Activated T-cell treated with anti-CD3 and anti-CD28 coated beads, Interleukin-2, amount 50 U/mL, for 72 hours (primary cell): ENCODE data around the gene IL9. TPM values are rescaled to one million over a fixed set of nuclear protein-coding genes. Genes with fewer than 3 reads are reported as not detected.

Experiments used
- ATAC-seq, 2 donors: fragments of 150-1000 bp; cut with Tn5 transposase; replicated peaks in 1 of 2; 2 replicates each; pipeline ENCODE4 v1.10.0; 2021; ENCODE audit warnings: moderate library complexity in 2 of 2, mild to moderate bottlenecking in 1 of 2
- DNase-seq, 2 donors: peaks; one replicate each; pipeline ENCODE4 v3.0.0; 2021 to 2022; ENCODE audit warnings: mixed read lengths in 1 of 2
- H3K27ac Mint-ChIP-seq: one replicate; pipeline ENCODE4 v1.8.0; 2022; ENCODE audit warnings: mild to moderate bottlenecking, moderate library complexity, mixed read lengths
- H3K27me3 Mint-ChIP-seq: one replicate; pipeline ENCODE4 v1.8.0; 2022; ENCODE audit warnings: low read depth, mixed read lengths
- H3K36me3 Mint-ChIP-seq, 2 donors: one replicate each; pipeline ENCODE4 v1.8.0; 2022; ENCODE audit warnings: mixed read lengths in 2 of 2, mild to moderate bottlenecking in 1 of 2; ENCODE audit not compliant: insufficient read depth in 2 of 2
- H3K4me1 Mint-ChIP-seq: one replicate; pipeline ENCODE4 v1.8.0; 2022; ENCODE audit warnings: low read depth, mixed read lengths
- H3K4me3 Mint-ChIP-seq, 2 donors: one replicate each; pipeline ENCODE4 v1.8.0; 2022; ENCODE audit warnings: mild to moderate bottlenecking in 2 of 2, mixed read lengths in 2 of 2, moderate library complexity in 2 of 2
- H3K9me3 Mint-ChIP-seq, 2 donors: one replicate each; pipeline ENCODE4 v1.8.0; 2022; ENCODE audit warnings: mixed read lengths in 2 of 2
- total RNA-seq, 2 donors: library from RNA; stranded (reverse); gene quantifications; one replicate each; pipeline ENCODE4 v1.2.3, GENCODE V29; 2022

The IL9 gene
- total RNA-seq, 2 donors from 2014 or later, result 2.6 to 22.7 TPM

DNA sequence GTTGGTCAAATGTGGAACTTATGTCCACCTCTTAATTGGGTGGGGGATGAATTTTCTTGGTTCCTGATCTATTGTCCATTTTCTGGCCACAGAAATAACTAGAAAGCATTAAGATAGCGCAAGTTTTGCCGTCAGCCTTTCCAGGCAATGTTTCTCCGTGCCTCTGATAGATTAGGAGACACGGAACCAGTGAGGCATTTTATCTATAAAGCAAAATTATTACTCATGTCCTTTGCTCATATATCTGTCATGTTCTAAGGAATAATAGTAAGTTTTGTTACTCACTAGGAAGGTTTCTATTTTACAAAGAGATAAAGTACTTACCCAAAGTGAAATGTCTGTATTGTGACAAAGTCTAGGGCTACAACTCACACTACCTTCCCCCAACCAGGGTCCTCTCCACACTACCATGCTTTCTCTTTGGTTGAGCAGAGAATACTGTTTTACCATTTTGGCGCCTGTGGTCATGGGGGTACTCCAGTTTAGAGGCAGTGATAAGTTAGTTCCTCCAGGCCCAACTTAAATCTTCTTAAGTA, 19.9 kb upstream of the IL9 start:
- ATAC-seq (peak; percentile 56 to 65), DNase-seq (no peak)
- H3K9me3 Mint-ChIP-seq, result no peaks in the 10 kb centered on the region
- H3K27ac Mint-ChIP-seq, result no peak overlapping the region
- peaks cover 12% of the 10 kb centered on the region for H3K4me1 Mint-ChIP-seq
- H3K27me3 Mint-ChIP-seq, result peaks cover 65% of the 10 kb centered on the region
- H3K4me3 Mint-ChIP-seq, result peak overlapping the region in 1 of 2 donors; percentile 69
- no peaks in the 10 kb centered on the region for H3K36me3 Mint-ChIP-seq

DNA sequence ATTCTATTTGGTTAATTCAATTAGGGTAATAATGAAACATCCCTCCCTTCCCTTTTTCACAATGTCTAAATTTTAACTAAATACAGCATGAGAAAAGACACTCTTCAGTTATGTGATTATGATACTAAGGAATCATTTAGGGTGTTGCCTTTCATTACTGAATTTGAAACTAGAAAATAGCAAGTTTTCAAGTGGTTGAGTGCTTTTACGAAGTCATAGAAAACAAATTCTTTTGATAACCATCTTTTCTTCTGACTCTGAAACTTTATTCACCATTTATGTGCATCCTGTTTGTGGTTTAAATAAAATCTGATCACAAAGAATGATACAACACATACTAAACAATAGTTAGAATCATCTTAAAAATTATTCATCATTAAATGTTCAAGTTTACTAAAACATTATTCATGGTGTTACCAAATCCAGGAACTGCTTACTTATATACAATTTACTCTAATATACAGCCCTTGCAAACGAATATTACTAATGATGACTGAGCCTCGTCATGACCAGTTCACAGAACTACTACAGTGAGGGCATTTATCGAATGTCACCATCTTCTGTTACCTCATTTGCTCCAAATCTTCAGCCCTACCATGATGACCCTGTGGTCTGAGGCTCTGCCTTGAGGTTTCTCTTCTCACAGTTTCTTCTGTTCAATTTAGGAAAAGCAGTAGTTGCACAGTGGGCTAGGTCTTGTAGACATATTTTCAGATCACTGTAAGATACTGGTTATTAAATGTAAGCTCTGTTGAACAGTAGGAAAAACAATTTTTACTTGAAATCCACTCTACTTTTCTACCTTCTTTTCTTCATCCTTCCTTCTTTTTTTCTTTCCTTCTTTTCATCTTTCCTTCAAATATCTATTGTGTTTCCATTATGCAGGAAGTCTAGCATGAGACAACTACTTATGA, 18.3 kb upstream of the IL9 start:
- ATAC-seq (peak; percentile 66 to 69), DNase-seq (peak; percentile 15 to 38)
- Mint-ChIP-seq H3K36me3 (no peaks in the 10 kb centered on the region), H3K27me3 (peaks cover 78% of the 10 kb centered on the region), H3K9me3 (no peaks in the 10 kb centered on the region), H3K27ac (peak overlapping the region; percentile 45), H3K4me3 (peak overlapping the region in 1 of 2 donors; percentile 33), H3K4me1 (peaks cover 12% of the 10 kb centered on the region)

DNA sequence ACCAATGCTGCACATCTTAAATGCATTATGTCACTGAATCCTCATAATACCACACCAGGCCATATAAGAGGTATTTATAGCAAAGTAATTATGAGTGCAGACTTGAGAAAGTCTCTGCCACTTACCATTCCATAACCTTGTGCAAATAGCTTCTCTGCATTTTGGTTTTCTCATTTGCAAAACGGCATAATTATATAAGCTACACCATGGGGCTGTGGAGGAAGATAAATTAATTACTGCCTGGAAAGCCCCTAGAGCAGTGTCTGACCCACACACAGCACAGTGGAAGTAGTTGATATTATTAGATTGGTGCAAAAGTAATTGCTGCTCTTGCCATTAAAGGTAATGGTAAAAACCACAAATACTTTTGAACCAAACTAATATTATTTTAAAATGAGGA, 9.5 kb upstream of the IL9 start:
- no peaks in the 10 kb centered on the region for H3K4me1 Mint-ChIP-seq
- H3K27ac Mint-ChIP-seq, result no peak overlapping the region
- no peak for DNase-seq
- no peak overlapping the region for H3K4me3 Mint-ChIP-seq
- no peaks in the 10 kb centered on the region for H3K36me3 Mint-ChIP-seq
- ATAC-seq, result no peak
- peaks cover 52% of the 10 kb centered on the region for H3K27me3 Mint-ChIP-seq
- H3K9me3 Mint-ChIP-seq, result no peaks in the 10 kb centered on the region

DNA sequence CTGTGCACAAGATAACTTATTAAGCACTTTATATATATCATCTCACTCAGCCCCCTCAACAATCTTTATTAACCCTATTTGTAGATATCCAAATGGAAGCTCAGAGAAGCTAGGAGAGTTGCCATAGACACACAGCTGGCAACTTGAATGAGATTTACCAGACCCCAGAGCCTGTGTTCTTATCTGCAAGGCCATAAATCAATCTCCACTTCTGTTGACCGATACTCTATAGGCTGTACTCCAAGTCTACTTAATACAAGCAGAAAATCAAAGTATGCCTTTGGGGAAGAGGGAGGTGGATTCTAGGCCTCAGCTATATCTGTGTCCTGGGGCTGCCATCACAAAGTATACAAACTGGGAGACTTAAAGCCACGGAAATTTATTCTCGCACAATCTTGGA, 6.0 kb upstream of the IL9 start:
- Mint-ChIP-seq H3K9me3 (no peaks in the 10 kb centered on the region), H3K27ac (no peak overlapping the region), H3K4me3 (no peak overlapping the region), H3K4me1 (no peaks in the 10 kb centered on the region), H3K27me3 (peaks cover 61% of the 10 kb centered on the region), H3K36me3 (no peaks in the 10 kb centered on the region)
- ATAC-seq, result no peak
- DNase-seq, result no peak

DNA sequence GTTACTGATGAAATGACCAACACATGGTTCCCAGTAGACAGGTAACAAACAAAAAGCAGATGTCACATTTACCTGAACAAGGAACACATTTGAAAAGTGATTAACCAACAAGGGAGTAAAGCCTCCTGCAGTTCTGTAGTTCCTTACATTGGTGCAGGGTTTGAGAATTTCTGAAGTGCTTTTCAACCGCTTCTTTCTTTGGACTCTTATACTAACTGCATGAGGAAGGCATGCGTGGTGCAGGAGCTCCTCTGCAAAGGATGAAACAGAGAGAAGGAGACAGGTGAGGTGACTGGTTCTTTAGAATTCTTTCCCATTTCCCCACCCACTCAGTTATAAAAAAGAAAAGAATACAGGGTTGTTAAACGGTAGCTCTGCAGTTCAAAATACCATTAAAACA, 4.6 kb upstream of the IL9 start:
- H3K36me3 Mint-ChIP-seq, result no peaks in the 10 kb centered on the region
- H3K9me3 Mint-ChIP-seq, result no peaks in the 10 kb centered on the region
- peaks cover 50% of the 10 kb centered on the region for H3K27me3 Mint-ChIP-seq
- no peak for ATAC-seq
- H3K4me3 Mint-ChIP-seq, result no peak overlapping the region
- no peak for DNase-seq
- H3K27ac Mint-ChIP-seq, result no peak overlapping the region
- peaks cover 8% of the 10 kb centered on the region for H3K4me1 Mint-ChIP-seq

DNA sequence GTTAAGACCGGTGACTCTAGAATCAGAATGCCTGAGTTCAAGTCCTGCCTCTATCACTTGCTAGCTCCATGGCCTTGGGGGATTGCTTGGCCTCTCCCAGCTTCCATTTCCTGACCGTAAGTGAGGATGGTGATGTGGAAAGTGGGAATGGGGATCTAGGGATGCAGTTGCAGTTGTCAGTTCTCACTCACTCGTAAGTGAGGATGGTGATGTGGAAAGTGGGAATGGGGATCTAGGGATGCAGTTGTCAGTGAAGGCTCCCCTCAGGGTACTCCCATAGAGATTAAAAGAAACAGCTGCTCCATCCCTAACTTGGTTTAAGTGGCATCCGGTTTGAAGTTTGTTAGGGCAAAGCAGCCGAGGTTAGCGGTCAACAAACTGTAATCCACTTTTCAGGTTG, 3.0 kb upstream of the IL9 start:
- Mint-ChIP-seq H3K36me3 (no peaks in the 10 kb centered on the region), H3K27me3 (peaks cover 55% of the 10 kb centered on the region), H3K27ac (no peak overlapping the region), H3K4me1 (peaks cover 12% of the 10 kb centered on the region), H3K4me3 (no peak overlapping the region), H3K9me3 (no peaks in the 10 kb centered on the region)
- DNase-seq, result no peak
- ATAC-seq, result no peak

DNA sequence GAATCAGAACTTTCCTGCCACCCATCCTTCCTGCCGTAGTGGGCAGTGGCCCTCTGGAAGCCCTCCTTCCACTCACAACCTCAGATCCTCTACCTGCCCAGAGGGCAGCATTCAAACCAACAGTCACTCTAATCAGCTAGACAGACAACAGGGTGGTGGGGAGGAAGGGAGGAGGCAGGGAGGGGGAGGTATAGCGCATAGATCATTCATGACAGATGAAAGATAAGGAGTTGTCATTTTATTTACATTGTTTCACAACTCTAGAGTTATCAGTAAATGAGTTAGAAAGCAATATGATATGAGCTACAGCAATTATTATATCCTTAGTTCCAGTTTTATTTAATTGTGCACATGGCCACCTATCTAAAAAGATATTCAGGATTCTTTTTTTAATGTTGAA, 852 bp downstream of the IL9 start:
- H3K9me3 Mint-ChIP-seq, result no peaks in the 10 kb centered on the region
- DNase-seq (no peak), ATAC-seq (no peak)
- H3K27ac Mint-ChIP-seq, result no peak overlapping the region
- peaks cover 72% of the 10 kb centered on the region for H3K27me3 Mint-ChIP-seq
- no peaks in the 10 kb centered on the region for H3K36me3 Mint-ChIP-seq
- H3K4me1 Mint-ChIP-seq, result peaks cover 30% of the 10 kb centered on the region
- H3K4me3 Mint-ChIP-seq, result peak overlapping the region in 1 of 2 donors; percentile 31

DNA sequence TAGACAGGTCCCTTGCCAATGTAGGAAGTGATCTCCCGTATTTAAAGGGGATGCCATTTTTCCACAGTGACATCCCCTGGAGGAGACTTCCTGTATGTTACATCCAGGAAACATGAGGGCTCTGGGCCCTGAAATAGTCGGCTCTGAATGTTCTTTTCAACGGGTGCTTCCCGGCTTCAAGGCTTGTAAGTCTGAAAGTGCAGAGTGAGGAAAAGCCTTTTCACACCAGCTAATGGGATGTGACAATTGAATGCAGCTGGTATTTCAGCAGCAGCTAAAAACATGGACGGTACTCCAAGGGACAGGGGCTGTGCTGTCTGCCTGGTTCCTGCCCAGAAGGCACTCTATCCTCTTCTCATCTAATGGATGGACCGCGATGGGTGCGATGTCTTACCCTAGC, 1.4 kb downstream of the IL9 start:
- peak overlapping the region in 1 of 2 donors; percentile 31 for H3K4me3 Mint-ChIP-seq
- peaks cover 72% of the 10 kb centered on the region for H3K27me3 Mint-ChIP-seq
- H3K4me1 Mint-ChIP-seq, result peaks cover 31% of the 10 kb centered on the region
- H3K9me3 Mint-ChIP-seq, result no peaks in the 10 kb centered on the region
- H3K27ac Mint-ChIP-seq, result no peak overlapping the region
- DNase-seq, result no peak
- no peak for ATAC-seq
- no peaks in the 10 kb centered on the region for H3K36me3 Mint-ChIP-seq

DNA sequence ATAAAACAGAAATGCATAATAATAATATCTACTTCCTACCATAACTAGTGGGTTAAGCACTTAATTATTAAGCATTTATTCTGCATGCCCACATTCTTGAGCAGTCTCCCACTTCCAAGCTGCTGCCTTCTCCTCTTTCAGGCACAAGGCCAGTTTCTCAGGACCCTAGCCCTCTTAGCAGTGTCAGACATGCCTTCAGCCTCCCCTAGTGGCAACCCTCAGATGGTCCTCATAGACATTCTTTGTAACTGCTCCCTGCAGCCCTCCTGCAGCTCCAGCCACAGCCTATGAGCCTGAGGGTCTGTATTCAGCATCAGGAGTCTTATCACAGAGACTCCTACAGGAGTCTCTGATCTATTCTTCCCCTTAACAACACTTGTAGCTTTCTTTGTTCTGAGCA, 3.9 kb downstream of the IL9 start:
- no peaks in the 10 kb centered on the region for H3K36me3 Mint-ChIP-seq
- H3K4me3 Mint-ChIP-seq, result no peak overlapping the region
- no peaks in the 10 kb centered on the region for H3K9me3 Mint-ChIP-seq
- DNase-seq (no peak), ATAC-seq (no peak)
- peaks cover 56% of the 10 kb centered on the region for H3K27me3 Mint-ChIP-seq
- no peak overlapping the region for H3K27ac Mint-ChIP-seq
- peaks cover 38% of the 10 kb centered on the region for H3K4me1 Mint-ChIP-seq

DNA sequence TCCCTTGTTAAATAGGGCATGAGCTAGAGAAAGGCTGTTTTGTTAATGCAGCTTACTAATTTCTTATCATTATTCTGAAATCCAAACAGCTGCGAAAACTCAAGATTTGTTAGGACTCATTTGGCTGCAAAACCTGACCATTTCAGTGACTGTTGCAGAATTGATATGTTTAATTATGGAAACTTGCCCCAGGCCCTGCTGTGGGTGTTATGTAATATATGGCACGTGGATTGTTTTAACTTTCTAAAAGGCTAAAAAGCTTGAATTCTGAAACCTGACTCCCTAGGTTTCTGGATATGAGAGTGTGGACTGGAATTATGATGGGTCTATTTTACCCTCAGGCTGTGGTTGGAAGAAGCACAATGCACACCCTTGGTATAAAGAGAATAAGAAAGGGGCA, 4.4 kb downstream of the IL9 start:
- Mint-ChIP-seq H3K36me3 (no peaks in the 10 kb centered on the region), H3K4me1 (peaks cover 38% of the 10 kb centered on the region), H3K27ac (no peak overlapping the region), H3K4me3 (no peak overlapping the region), H3K27me3 (peaks cover 56% of the 10 kb centered on the region), H3K9me3 (no peaks in the 10 kb centered on the region)
- DNase-seq (no peak), ATAC-seq (no peak)

DNA sequence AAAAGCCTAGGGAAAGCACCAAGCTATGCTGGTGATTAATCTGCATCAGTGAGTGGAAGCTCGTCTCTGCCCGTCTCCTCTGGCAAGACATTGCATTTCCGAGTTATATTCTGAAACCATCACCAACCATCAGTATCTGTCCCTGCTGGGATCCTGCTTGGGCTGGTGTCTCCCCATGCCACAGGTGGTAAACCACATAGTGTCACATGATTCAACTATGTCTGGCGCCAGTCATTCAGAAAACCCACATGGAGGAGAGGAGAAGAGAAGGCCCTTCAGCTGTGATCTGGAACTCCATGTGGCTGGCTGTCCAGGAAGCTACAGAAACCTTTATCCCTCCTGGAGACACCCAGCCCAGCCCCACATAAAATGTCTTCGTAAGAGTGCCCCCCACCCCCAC, 4.8 kb downstream of the IL9 start:
- Mint-ChIP-seq H3K4me1 (peaks cover 35% of the 10 kb centered on the region), H3K27me3 (peaks cover 56% of the 10 kb centered on the region)

DNA sequence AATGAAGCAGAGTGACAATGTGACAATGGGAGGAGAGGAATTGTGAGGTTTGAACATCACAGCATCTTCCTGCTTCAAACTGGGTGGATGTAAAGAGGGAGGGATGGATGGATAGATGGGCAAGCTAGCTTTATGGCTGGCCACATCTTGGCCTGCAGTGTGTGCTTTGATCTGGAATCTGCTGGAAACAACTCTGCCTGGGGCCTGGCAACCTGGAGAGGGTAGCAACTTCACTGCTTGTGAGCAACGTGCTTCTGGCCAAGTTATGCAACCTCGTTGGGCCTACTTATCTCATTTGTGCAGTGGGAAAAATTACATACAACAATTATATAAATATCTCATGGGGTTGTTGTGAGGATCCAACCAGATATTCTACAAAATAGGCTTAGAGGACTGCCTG, 5.3 kb downstream of the IL9 start:
- Mint-ChIP-seq H3K4me1 (peaks cover 30% of the 10 kb centered on the region), H3K36me3 (no peaks in the 10 kb centered on the region), H3K27ac (no peak overlapping the region), H3K4me3 (no peak overlapping the region), H3K27me3 (peaks cover 60% of the 10 kb centered on the region), H3K9me3 (no peaks in the 10 kb centered on the region)
- ATAC-seq (no peak), DNase-seq (no peak)

More for the DNA sequence above, 4.8 kb downstream of the IL9 start:
- H3K9me3 Mint-ChIP-seq, result no peaks in the 10 kb centered on the region
- no peak overlapping the region for H3K4me3 Mint-ChIP-seq
- DNase-seq, result peak; percentile 74 to 81
- peak; percentile 89 to 91 for ATAC-seq
- H3K27ac Mint-ChIP-seq, result peak overlapping the region; percentile 77
- H3K36me3 Mint-ChIP-seq, result no peaks in the 10 kb centered on the region

DNA sequence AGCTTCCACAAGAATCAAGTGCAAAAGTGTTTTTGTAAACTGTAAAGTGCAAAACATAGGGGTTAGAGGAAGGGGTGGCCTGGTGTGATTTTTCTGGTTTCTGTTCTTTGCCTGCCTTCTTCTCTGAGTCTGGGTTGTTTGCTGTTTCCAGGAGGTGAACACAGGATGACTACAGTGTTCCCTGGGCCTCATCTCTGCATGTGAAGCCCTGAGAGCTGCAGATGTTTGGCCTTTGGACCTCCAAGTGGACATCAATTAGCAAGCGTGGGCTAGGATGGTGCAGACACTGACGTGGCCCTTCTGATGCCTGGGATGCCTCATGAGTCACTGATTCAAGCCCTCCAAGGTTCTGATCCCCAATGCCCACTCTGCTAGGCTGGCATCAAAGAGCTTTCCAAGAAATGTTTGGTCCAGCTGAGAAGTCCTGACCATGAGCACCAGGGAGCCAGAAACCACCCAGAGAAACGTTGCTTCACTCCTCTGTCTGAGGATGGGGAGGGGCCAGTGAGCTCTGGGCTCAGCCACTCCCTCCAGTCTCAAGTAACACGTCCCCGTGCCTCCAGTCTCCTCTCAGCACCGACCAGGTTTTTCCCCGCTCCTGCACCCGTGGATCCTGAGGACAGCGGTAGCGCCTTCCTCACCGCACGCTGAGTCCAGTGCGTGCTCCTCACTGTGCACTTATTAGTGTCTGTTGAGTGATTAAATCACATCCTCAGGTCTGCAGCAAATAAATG, 7.6 kb downstream of the IL9 start:
- H3K4me1 Mint-ChIP-seq, result peaks cover 26% of the 10 kb centered on the region
- no peaks in the 10 kb centered on the region for H3K36me3 Mint-ChIP-seq
- no peak for ATAC-seq

More for the DNA sequence above, 7.6 kb downstream of the IL9 start:
- Mint-ChIP-seq H3K27me3 (peaks cover 62% of the 10 kb centered on the region), H3K4me3 (no peak overlapping the region), H3K9me3 (no peaks in the 10 kb centered on the region), H3K27ac (no peak overlapping the region)
- DNase-seq, result no peak
